Liver (tissue), 3 donors: Measurements from ENCODE around the gene PLEKHF1.

Source experiments
- ATF3 ChIP-seq: IDR thresholded peaks from 2 replicates; pipeline ENCODE4 v1.6.1; 2016; ENCODE audit warnings: antibody characterized with exemption
- CTCF ChIP-seq: fragments of 150-350 bp; IDR thresholded peaks from 2 replicates; pipeline ENCODE4 v1.5.1; 2017; ENCODE audit warnings: improper control_type of control experiment, low read depth, low read length; ENCODE audit not compliant: missing input control
- GABPA ChIP-seq, 2 donors: IDR thresholded peaks in 1 of 2; conservative IDR thresholded peaks in 1 of 2; 2 replicates each; pipeline ENCODE4 v1.6.1; 2016; ENCODE audit warnings: antibody characterized with exemption in 2 of 2, mild to moderate bottlenecking in 1 of 2, moderate library complexity in 1 of 2
- MAX ChIP-seq: IDR thresholded peaks from 2 replicates; pipeline ENCODE4 v1.6.1; 2016; ENCODE audit warnings: antibody characterized with exemption
- REST ChIP-seq: IDR thresholded peaks from 2 replicates; pipeline ENCODE4 v1.6.1; 2016; ENCODE audit warnings: antibody characterized with exemption, mild to moderate bottlenecking
- SP1 ChIP-seq: IDR thresholded peaks from 2 replicates; pipeline ENCODE4 v1.6.1; 2018; ENCODE audit warnings: antibody characterized with exemption, mild to moderate bottlenecking
- YY1 ChIP-seq: IDR thresholded peaks from 2 replicates; pipeline ENCODE4 v1.6.1; 2016; ENCODE audit warnings: antibody characterized with exemption, mild to moderate bottlenecking
- donor health status: healthy.
- donor health status: healthy.

- no peak for TF ChIP-seq SP1
- TF ChIP-seq REST, result no peak
- no peak for TF ChIP-seq CTCF
- no peak for TF ChIP-seq GABPA (IDR thresholded peaks at IDR 0.05 in 1 of 2, conservative IDR thresholded peaks at IDR 0.05 in 1 of 2)
- TF ChIP-seq MAX, result no peak
- TF ChIP-seq ATF3, result no peak
- TF ChIP-seq YY1, result no peak
Measured at GRCh38 chr19:29617366-29618266, 47.6 kb upstream of the PLEKHF1 start.
